NCI-H2196 treated with DMSO at 0.1 percent for 48 hours (cell line): ENCODE measurements around the gene LAMC2.

Experiments used
- DNase-seq: peaks from one replicate; lab custom pipeline; 2025; ENCODE audit not compliant: unreplicated experiment; lab: John Stamatoyannopoulos, UW

Gene LAMC2

DNA sequence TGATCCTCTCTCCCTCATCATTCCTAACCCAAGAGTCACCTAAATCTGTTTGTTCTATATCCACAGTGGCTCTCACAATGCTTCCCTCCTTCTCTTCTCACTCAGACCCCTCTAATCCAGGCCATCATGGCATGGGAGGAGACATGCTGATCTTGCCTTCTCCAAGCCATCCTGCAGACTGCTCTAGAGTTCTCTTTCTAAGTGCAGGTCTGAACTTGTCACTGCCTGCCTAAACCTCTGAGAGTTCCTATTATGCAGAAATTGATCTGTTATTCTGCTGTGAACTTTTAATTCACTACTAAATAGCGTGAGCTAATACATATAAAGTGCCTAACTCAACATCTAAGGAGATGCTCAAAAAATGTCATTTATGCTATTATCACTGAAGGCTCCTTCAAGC is 26.8 kb downstream of the LAMC2 start:
- DNase-seq: no peak

DNA sequence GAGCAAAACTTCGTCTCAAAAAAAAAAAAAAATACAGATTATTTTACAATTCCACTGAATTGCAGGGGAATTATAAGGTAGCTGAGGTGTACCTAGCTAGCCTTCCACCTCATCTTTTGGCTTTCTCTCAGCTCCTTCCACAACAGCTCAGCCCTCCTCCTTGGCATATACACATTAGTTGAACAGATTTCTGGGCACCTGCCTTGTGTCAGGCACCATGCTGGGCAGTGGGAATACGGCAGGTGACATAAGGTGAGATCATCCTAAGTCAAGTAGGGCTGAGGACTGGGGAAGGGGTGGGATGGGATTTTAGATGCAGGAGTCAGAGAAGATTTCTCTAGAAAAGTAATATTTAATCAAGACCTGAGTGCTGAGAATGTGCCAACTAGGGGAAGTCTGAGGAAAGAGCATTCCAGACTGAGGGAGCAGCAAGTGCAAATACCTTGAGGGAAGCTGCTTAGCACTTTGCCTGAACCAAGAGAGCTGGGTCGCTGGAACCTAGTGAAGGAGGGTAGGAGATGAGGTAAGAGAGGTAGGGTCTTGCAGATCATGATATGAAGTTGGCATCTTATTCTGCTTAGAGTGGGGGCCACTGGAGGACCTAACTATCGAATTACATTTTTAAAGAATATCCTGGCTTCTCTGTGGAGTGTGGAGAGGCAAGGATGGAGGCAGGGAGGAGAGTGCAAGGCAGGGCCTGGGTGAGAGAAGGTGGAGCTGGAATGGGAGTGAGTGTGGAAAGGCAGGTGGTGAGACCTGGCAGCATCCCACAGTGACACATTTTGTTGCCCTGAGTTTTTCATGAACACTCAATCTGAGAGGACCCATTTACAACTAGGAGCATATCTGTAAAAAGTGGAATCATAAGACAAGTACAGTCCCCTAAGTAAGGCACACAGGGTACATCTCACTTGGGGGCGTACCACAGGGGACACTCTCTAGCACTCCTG is 28.2 kb downstream of the LAMC2 start:
- no peak for DNase-seq

DNA sequence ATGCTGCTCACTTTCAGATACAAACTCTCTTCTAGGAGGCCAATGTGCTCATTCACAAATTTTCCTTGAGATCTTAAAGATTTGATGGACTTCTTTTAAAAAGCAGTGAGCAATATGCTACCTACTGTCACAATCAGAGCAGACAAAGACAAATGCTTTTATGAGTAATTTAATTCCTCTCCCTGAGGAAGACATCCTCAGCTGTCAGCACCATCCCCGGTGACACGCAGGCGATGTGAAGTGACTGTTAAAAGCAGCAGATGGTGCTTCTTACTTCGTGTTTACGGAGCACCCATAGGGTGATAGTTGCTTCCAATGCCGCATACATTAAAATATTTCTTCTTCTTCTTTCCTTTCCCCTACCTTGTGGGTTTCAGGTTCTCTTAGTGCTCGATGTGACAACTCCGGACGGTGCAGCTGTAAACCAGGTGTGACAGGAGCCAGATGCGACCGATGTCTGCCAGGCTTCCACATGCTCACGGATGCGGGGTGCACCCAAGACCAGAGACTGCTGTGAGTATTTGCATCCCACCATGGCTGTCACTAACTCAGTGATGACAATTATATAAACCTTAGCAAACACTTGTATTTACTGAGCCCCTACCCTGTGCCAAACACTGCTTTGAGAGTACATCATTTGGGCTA is 29.1 kb downstream of the LAMC2 start:
- no peak for DNase-seq

DNA sequence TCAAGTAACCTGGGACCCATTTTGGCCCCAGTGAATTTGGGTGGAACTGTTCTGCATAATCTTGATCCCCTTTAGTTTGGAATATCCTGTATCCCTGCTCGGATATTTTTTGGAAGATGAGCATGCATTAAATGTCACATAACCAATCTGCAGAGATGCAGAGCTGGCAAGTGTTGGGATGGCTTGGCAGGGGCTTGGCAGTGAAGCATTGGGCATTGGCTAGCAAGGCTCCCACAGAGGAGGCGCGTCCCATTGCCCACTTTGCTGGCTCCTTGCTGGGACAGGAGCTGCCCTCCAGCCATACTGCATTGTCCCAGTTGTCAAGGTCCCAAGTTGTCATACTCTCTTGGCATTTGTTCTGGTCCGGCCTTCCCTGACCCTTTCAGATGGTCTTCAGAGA is 29.9 kb downstream of the LAMC2 start:
- DNase-seq: no peak

DNA sequence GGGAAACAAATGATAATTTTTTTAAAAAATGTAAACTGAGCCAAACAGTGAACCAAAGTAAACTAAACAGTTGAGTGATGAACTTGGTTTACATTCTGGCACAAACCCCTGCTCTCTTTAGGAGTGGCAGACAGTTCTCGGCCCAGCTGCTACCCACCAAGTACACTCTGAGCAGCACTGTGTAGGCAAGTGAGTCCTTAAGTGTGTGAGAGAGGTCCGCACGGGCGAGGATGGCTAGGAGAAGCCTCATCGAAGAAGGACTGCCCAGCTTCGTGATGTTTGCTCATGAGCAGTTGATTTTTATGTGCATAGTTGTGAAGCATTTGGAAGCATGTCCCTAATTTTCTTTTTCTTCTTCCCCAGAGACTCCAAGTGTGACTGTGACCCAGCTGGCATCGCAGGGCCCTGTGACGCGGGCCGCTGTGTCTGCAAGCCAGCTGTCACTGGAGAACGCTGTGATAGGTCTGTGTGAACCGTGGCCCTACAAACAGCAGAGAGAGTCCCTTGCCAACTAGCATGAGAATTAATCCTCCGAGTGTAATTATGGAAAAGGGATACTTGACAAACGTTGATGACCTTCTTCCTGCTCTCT is 32.1 kb downstream of the LAMC2 start:
- no peak for DNase-seq

DNA sequence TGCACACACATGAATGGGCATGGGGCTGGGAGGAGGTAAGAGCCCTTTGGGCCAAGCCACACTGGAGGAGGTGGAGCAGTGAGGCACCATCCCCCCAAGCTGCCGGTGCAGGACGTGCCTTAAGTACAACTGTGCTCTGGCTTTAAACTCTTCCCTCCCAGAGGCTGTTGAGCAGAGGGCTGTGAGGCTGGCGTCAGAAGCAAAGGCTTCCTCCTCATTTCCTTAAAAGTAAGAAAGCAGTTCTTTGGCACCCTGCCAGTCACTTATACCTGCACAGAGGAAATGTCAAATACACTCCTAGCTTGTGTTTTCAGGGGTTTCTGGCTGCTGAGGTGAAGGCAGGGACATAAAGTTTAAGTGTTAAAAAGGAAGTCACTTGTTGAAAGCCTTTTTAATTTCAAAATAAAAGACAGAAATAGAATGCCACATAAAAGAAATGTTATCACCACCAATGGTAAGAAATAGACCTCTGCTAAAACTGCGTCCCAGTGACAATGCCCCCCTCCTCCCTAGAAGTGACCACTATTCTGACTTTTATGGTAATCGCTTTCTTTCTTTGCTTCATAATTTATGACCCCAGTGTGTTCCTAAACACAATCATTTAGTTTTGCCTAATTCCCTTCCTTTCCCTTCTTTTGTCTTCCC is 33.0 kb downstream of the LAMC2 start:
- DNase-seq: no peak

DNA sequence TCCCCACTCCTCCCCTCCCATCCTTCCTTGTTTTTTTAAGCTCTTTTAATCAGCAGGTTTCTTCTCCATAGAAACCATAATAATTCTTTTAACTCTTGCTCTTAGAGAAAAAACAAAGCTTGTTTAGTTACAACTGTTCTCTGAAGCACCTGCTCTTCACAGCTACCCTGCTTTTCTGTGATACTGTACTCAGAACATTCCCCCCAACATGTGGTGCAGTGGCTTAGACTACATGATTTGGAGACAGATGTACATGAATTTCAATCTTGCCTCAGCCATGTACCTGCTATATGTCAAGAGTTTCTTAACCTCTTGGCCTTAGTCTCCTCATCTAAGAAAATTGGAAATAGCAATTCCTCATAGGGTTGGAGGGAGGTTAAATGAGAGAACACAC is 33.5 kb downstream of the LAMC2 start:
- no peak for DNase-seq

DNA sequence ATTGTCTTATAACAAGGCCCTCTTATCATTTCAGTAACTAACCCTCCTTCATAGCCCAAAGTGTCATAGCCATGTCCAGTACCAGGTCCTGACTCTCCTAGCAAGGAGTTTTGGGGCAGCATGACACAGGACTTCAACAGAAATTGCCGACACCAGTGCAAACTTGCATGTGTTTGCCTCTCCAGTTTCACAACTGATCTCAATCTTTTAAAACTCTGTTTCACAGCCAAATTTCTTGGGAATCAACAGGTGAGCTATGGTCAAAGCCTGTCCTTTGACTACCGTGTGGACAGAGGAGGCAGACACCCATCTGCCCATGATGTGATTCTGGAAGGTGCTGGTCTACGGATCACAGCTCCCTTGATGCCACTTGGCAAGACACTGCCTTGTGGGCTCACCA is 36.8 kb downstream of the LAMC2 start:
- DNase-seq: no peak

DNA sequence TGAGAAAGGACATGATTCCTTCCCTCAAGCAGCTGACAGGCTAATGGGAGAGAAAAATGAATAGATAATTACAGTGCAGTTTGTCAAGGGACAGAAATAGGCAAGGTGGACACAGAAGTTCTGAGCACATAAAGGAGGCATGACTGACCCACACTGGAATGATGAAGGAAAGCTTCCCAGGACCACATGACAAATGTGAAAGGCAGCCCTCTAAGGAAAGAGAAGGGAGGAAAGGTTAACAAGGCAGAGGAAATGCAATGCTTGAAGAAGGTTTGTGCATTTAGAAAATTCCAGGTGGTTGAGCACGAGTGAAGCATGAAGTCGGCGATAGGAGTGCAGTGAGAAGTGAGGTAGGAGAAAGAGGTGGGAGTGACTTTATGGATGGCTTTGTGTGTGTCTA is 37.4 kb downstream of the LAMC2 start:
- no peak for DNase-seq

DNA sequence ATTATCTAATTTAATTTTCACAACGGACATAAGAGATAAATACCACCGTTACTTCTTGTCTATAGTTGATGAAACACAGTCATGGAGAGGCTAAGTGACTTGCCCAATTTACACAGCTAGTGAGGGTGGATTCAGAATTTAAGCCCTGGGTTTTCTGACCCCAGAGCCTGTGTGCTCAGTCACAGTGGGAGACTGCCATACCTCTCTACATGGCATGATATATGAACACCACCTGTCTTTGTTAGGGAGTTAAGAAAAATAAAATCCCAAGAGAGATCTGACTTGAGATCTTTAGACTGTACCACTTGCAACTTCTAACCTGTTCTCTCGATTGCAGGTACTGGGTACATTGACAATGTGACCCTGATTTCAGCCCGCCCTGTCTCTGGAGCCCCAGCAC is 40.3 kb downstream of the LAMC2 start:
- no peak for DNase-seq

DNA sequence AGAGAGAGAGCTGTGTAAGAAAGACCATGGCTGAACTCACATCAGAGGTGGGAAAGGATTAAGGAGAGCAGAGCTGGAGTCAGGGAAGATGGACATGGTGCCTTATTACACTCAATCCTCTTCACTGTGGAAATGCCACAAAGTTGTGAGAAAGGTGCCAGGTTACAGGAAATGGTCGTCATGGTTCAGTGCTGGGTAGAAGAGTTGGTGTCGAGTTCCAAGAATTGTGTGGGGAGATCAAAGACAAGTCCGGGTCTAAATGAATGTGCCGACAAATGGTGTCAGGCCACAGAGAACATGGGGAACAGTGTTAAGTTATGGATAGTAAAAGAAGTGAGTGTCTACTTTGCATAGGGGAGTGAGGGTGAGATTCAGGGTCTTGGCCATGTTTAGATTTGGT is 40.9 kb downstream of the LAMC2 start:
- DNase-seq: no peak

DNA sequence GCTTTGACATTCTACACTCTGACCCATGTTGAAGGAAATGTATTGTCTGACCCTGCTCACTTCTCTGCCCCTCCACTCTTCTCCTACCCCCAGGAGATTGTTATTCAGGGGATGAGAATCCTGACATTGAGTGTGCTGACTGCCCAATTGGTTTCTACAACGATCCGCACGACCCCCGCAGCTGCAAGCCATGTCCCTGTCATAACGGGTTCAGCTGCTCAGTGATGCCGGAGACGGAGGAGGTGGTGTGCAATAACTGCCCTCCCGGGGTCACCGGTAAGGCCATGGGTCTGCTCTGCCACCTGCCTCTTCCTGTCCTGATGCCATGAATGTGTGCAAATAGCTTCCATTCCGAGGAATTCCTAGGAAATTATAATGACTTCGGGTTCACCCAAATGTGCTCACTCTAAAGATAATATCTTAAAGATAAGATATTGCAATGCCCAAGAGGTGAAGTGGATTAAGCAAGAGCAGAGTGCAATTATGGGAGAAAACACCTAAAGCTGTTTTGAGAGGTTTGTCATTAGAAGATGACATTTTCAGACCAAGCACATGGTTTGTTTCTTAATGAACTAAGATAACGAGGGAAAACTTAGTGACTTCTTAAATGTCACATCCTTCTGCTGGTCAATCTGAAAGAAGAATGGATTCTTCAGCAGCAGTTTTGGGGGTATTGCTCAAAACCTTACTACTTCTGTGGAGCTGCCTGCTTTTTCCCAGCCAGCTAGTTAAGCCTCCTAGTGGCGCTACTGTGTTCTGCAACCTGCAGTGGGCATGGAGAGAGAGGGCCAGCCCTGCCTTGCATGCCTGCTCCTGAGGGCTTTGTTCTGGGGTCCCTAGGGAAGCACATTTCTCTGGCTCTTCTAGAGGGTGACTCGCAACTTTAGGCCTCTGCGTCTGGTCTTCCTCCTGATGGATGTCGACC is 41.6 kb downstream of the LAMC2 start:
- no peak for DNase-seq

DNA sequence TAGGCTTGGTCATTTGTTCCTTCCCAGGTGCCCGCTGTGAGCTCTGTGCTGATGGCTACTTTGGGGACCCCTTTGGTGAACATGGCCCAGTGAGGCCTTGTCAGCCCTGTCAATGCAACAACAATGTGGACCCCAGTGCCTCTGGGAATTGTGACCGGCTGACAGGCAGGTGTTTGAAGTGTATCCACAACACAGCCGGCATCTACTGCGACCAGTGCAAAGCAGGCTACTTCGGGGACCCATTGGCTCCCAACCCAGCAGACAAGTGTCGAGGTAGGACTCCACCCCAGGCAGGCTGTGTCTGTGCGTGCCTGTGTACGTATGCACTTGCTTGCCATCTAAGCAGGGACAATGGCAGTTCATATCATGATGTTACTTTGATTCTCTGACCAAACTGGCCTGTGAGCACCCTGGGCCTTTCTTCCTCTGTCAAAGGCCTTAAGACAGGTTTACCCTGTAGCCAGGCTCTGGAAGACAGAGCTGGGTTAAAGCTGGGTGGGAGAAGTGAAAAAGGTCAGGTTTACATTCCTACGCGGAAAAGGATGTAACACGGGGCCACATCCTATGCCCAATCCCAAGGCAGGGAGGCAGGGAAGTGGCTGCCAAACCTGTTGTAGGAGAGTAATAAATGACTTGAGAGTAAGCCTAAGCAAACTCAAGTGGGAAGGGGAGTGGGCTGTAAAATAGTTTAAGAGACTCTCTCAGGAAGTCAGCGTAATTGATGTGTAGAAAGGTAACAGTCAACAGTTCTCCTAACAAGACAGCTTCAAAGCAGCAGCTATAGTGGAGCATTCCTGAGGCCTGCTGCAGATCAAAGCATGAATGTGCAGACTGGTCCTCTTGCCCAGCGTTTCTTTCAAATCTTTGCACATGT is 42.5 kb downstream of the LAMC2 start:
- no peak for DNase-seq

DNA sequence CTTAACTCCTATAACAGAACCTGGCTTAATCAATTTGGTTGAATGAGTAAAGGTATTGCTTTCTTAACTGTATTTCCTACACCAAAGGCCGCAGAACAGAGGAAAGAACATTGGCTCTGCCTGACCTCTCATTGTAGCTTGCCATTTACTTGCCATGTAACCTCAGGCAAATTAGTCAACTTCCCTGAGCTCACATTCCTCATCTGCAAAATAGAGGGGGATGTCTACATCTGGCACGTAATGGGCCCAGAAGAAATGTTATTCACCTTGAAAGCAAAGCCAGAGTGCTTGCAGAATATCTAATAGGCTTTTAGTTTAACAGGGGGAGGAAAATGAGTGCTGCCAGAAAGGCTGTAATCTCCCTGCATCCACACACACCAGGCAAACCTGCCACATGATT is 44.3 kb downstream of the LAMC2 start:
- no peak for DNase-seq

DNA sequence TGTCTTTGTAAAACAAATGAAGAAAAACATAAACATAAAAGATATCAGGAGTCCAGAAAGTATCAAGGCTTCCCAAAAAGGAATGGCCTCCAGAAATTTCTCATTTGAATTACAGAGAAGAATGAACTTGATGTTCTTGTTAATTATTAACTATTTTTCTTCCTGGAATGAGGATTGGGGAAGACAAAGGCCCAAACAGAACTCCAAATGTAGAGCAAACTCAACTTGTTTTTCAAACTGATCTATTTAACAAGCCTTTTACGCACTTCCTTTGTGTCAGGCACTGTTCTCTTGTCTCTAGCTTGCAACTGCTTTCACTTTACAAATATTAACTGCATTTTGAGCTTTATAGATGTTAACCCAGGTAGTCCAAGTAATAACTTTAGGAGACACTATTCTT is 45.5 kb downstream of the LAMC2 start:
- no peak for DNase-seq

DNA sequence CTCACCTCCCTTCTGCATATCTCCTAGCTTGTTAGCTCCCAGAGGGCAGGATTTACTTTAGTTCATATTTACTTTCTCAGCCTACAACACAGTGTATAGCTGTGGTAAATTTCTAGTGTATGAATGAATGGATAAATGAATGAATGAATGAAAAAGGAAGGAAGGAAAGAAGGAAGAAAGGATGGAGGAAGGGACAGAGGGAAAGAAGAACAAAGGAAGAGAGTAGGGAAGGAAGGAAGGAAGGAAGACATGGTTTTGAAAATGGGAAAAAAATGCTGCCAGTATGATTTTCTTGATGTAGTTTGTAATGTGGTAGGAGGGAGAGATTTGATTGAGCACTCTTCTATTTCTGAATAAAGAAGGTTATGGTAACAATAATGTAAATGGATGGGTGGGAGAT is 47.0 kb downstream of the LAMC2 start:
- DNase-seq: no peak

DNA sequence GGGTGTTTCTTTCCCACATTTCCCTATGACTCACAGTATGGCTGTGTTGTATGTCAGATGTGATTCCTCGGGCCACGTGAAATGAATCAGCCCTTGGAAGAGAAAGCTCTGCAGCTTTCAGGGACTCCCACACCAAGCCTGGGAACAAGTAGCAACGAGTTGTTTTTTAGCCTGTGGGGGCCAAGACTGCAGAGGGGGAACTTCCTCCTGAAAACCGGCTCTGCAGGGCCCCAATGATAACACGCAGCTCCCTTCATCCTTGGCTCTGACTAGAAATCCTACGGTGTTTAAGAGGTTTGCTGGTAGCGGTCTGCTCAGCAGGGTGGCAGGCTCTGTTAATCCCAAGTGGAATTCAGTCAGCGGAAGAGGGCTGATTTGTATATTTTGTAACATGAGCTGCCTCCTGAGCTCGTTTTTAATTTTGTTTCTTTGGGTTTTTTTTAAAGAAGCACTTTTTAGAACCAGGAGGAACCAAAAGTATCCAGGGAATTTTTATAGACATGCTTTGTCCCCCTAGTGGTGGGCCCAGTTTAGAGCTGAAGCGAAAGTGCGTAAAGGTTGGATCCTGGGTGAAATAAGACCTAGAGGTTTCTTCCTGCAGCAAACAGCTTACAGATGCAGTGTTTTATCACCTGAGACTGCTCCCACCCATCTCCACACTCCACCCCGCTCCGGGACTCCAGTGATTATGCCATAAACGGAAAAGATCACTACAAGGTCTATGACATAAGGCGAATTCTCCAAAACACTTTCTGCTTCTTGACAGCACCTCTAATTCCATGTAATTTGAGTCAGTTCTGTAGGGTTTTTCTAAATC is 48.8 kb downstream of the LAMC2 start:
- no peak for DNase-seq

DNA sequence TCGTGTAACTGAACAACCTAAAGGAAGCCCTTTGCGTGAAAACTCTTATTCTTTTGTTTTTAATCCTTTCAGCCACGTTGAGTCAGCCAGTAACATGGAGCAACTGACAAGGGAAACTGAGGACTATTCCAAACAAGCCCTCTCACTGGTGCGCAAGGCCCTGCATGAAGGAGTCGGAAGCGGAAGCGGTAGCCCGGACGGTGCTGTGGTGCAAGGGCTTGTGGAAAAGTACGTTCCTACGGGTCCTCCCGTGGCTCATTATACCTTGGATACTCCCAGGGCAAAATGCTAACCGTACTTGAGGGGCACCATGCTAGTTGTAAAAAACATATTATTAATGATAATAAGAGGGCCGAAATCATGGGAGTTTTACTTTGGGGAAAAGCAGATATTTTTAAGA is 49.4 kb downstream of the LAMC2 start:
- DNase-seq: no peak
